SK-N-SH treated with all-trans-retinoic acid at 6 μM for 48 hours (cell line): Measurements from ENCODE around the gene MKRN1.

Experiments used
- ATAC-seq: fragments of 200-7000 bp; cut with Tn5 transposase; 3 replicates; pipeline ENCODE4 v1.9.1; 2020; ENCODE audit warnings: mild to moderate bottlenecking, moderate library complexity
- ARNTL ChIP-seq: fragments of 450-650 bp; formaldehyde crosslinking; IDR thresholded peaks from 2 replicates; pipeline ENCODE4 v1.5.0; 2020; ENCODE audit warnings: low read depth, mild to moderate bottlenecking, moderate library complexity, borderline replicate concordance
- BACH2 ChIP-seq: fragments of 250-450 bp; sonication (Bioruptor Pico); IDR thresholded peaks from 2 replicates; pipeline ENCODE4 v1.9.0; 2021; ENCODE audit warnings: mild to moderate bottlenecking, borderline replicate concordance
- CREB5 ChIP-seq: fragments of 250-450 bp; sonication (Bioruptor Pico); IDR thresholded peaks from 2 replicates; pipeline ENCODE4 v1.5.1; 2020; ENCODE audit warnings: low read depth, mild to moderate bottlenecking, moderate library complexity
- CSDC2 ChIP-seq: fragments of 250-450 bp; sonication (Bioruptor Pico); IDR thresholded peaks from 2 replicates; pipeline ENCODE4 v1.5.0; 2020; ENCODE audit warnings: mild to moderate bottlenecking, moderate library complexity
- CSRNP3 ChIP-seq: fragments of 250-450 bp; sonication (Bioruptor Pico); IDR thresholded peaks from 2 replicates; pipeline ENCODE4 v1.5.1; 2021; ENCODE audit warnings: mild to moderate bottlenecking, moderate library complexity
- ESRRG ChIP-seq: fragments of 250-450 bp; sonication (Bioruptor Pico); IDR thresholded peaks from 2 replicates; pipeline ENCODE4 v1.6.1; 2021; ENCODE audit warnings: mild to moderate bottlenecking
- ISL1 ChIP-seq: fragments of 250-450 bp; sonication (Bioruptor Pico); IDR thresholded peaks from 2 replicates; pipeline ENCODE4 v2.1.2; 2022; ENCODE audit warnings: mild to moderate bottlenecking, moderate library complexity
- OSR1 ChIP-seq: fragments of 250-450 bp; sonication (Bioruptor Pico); IDR thresholded peaks from 2 replicates; pipeline ENCODE4 v1.8.0; 2022; ENCODE audit warnings: moderate library complexity, mild to moderate bottlenecking, inconsistent platforms
- PATZ1 ChIP-seq: fragments of 250-450 bp; sonication (Bioruptor Pico); IDR thresholded peaks from 2 replicates; pipeline ENCODE4 v1.8.0; 2020; ENCODE audit warnings: mild to moderate bottlenecking, moderate library complexity, borderline replicate concordance
- POU6F1 ChIP-seq: fragments of 250-450 bp; sonication (Bioruptor Pico); IDR thresholded peaks from 2 replicates; pipeline ENCODE4 v1.8.0; 2021; ENCODE audit warnings: low read depth, mild to moderate bottlenecking, moderate library complexity, borderline replicate concordance
- PPARA ChIP-seq: fragments of 250-450 bp; sonication (Bioruptor Pico); IDR thresholded peaks from 2 replicates; pipeline ENCODE4 v1.5.0; 2020; ENCODE audit warnings: mild to moderate bottlenecking, borderline replicate concordance
- RARB ChIP-seq: fragments of 250-450 bp; sonication (Bioruptor Pico); IDR thresholded peaks from 2 replicates; pipeline ENCODE4 v1.8.0; 2021; ENCODE audit warnings: mild to moderate bottlenecking, moderate library complexity
- SNAI2 ChIP-seq: fragments of 250-450 bp; sonication (Bioruptor Pico); IDR thresholded peaks from 2 replicates; pipeline ENCODE4 v1.5.0; 2020; ENCODE audit warnings: mild to moderate bottlenecking, moderate library complexity
- TCF4 ChIP-seq: fragments of 250-450 bp; sonication (Bioruptor Pico); IDR thresholded peaks from 2 replicates; pipeline ENCODE4 v1.8.0; 2021; ENCODE audit warnings: mild to moderate bottlenecking, moderate library complexity, borderline replicate concordance
- TOX ChIP-seq: fragments of 250-450 bp; sonication (Bioruptor Pico); IDR thresholded peaks from 2 replicates; pipeline ENCODE4 v1.8.0; 2021; ENCODE audit warnings: mild to moderate bottlenecking, moderate library complexity, borderline replicate concordance
- TSHZ2 ChIP-seq: fragments of 250-450 bp; sonication (Bioruptor Pico); IDR thresholded peaks from 2 replicates; pipeline ENCODE4 v1.5.0; 2020; ENCODE audit warnings: mild to moderate bottlenecking, moderate library complexity
- ZC3H10 ChIP-seq: fragments of 250-450 bp; sonication (Bioruptor Pico); IDR thresholded peaks from 2 replicates; pipeline ENCODE4 v1.5.1; 2021; ENCODE audit warnings: mild to moderate bottlenecking, moderate library complexity
- ZFP3 ChIP-seq: fragments of 250-450 bp; sonication (Bioruptor Pico); IDR thresholded peaks from 2 replicates; pipeline ENCODE4 v1.5.0; 2020; ENCODE audit warnings: mild to moderate bottlenecking, moderate library complexity
- ZFP30 ChIP-seq: fragments of 450-650 bp; formaldehyde crosslinking; IDR thresholded peaks from 2 replicates; pipeline ENCODE4 v1.5.0; 2022; ENCODE audit warnings: mild to moderate bottlenecking, moderate library complexity
- ZNF565 ChIP-seq: fragments of 450-650 bp; formaldehyde crosslinking; conservative IDR thresholded peaks from 2 replicates; pipeline ENCODE4 v1.5.0; 2020; ENCODE audit warnings: low read depth, mild to moderate bottlenecking, moderate library complexity
- ZNF8 ChIP-seq: fragments of 450-650 bp; formaldehyde crosslinking; IDR thresholded peaks from 2 replicates; pipeline ENCODE4 v1.5.0; 2020; ENCODE audit warnings: mild to moderate bottlenecking, moderate library complexity

MKRN1 gene

GRCh38 chr7:140425718-140426117 lies 53.6 kb downstream of the MKRN1 start:
- no peak for ATAC-seq
- TF ChIP-seq TCF4 (CRISPR knock-in tag) (no peak), CSRNP3 (CRISPR knock-in tag) (no peak), ZFP3 (no peak), POU6F1 (CRISPR knock-in tag) (no peak), ZNF565 (CRISPR knock-in tag) (no peak), CREB5 (CRISPR knock-in tag) (no peak), BACH2 (CRISPR knock-in tag) (no peak), ZNF8 (no peak), ARNTL (no peak), TSHZ2 (no peak), SNAI2 (CRISPR knock-in tag) (no peak), PPARA (CRISPR knock-in tag) (no peak), OSR1 (CRISPR knock-in tag) (no peak), ZFP30 (CRISPR knock-in tag) (no peak), PATZ1 (CRISPR knock-in tag) (no peak), TOX (CRISPR knock-in tag) (no peak), RARB (CRISPR knock-in tag) (no peak), ZC3H10 (CRISPR knock-in tag) (no peak), ESRRG (CRISPR knock-in tag) (no peak)

GRCh38 chr7:140423501-140423900 lies 55.8 kb downstream of the MKRN1 start:
- ATAC-seq: no peak
- no peak for TF ChIP-seq CREB5 (CRISPR knock-in tag)
- no peak for TF ChIP-seq TOX (CRISPR knock-in tag)
- TF ChIP-seq ZFP30 (CRISPR knock-in tag): no peak
- no peak for TF ChIP-seq ISL1 (CRISPR knock-in tag)
- no peak for TF ChIP-seq ZFP3
- TF ChIP-seq CSDC2 (CRISPR knock-in tag): no peak
- TF ChIP-seq ZC3H10 (CRISPR knock-in tag): no peak
- TF ChIP-seq CSRNP3 (CRISPR knock-in tag): no peak
- TF ChIP-seq ESRRG (CRISPR knock-in tag): no peak
